K562 (cell line): ENCODE data around the gene PDE11A. TPM values are rescaled to one million over a fixed set of nuclear protein-coding genes. Genes with fewer than 3 reads are reported as not detected.

ENCODE experiments used
- CBFB ChIP-seq: sonication (generic); formaldehyde crosslinking; IDR thresholded peaks from 2 replicates; pipeline ENCODE4 v1.4.0; 2020; ENCODE audit warnings: mild to moderate bottlenecking, missing genetic modification reagents
- FOS ChIP-seq: IDR thresholded peaks from 3 replicates; pipeline ENCODE4 v1.6.1; 2011; ENCODE audit not compliant: insufficient read length; ENCODE audit errors: extremely low read depth
- FOXJ2 ChIP-seq: fragments of 200-800 bp; sonication (Bioruptor generic); IDR thresholded peaks from 2 replicates; pipeline ENCODE4 v1.6.1; 2016; ENCODE audit warnings: missing genetic modification characterization, missing compliant biosample characterization
- HDAC2 ChIP-seq: fragments of 450-650 bp; IDR thresholded peaks from 2 replicates; pipeline ENCODE4 v1.6.1; 2016; ENCODE audit warnings: mild to moderate bottlenecking
- KDM2B ChIP-seq: fragments of 250-450 bp; sonication (Bioruptor Pico); IDR thresholded peaks from 2 replicates; pipeline ENCODE4 v1.8.0; 2021; ENCODE audit warnings: mild to moderate bottlenecking, moderate library complexity
- OTX1 ChIP-seq: fragments of 450-650 bp; formaldehyde crosslinking; IDR thresholded peaks from 2 replicates; pipeline ENCODE4 v1.4.0; 2022; ENCODE audit warnings: mild to moderate bottlenecking
- PML ChIP-seq: IDR thresholded peaks from 2 replicates; pipeline ENCODE4 v1.6.1; 2012; ENCODE audit warnings: low read length, inconsistent platforms
- POLR2AphosphoS5 ChIP-seq: IDR thresholded peaks from 2 replicates; pipeline ENCODE4 v1.6.1; 2011; ENCODE audit warnings: mild to moderate bottlenecking, low read depth, low read length, moderate library complexity; ENCODE audit not compliant: control insufficient read depth, insufficient read depth
- PRMT5 ChIP-seq: sonication (generic); formaldehyde crosslinking; IDR thresholded peaks from 2 replicates; pipeline ENCODE4 v1.5.0; 2020; ENCODE audit warnings: missing genetic modification reagents
- SAFB ChIP-seq: fragments of 200-400 bp; formaldehyde crosslinking; IDR thresholded peaks from 2 replicates; pipeline ENCODE4 v1.6.1; 2017; ENCODE audit warnings: low read depth, low read length, borderline replicate concordance
- SIN3A ChIP-seq, 2 experiments: fragments of 150-350 bp in 1 of 2; IDR thresholded peaks; 2 replicates each; pipeline ENCODE4 v1.6.1; 2011 to 2016; ENCODE audit warnings: borderline replicate concordance in 2 of 2, low read depth in 2 of 2, low read length in 2 of 2, mild to moderate bottlenecking in 2 of 2, moderate library complexity in 2 of 2; ENCODE audit not compliant: control insufficient read depth in 1 of 2
- SLC30A9 ChIP-seq: fragments of 250-450 bp; sonication (Bioruptor Pico); IDR thresholded peaks from 2 replicates; pipeline ENCODE4 v1.8.0; 2022; ENCODE audit warnings: mild to moderate bottlenecking, moderate library complexity
- SPI1 ChIP-seq: IDR thresholded peaks from 2 replicates; pipeline ENCODE4 v1.6.1; 2011; ENCODE audit warnings: low read depth, low read length, control low read depth, borderline replicate concordance
- TAL1 ChIP-seq: fragments of 450-650 bp; IDR thresholded peaks from 2 replicates; pipeline ENCODE4 v1.6.1; 2016; ENCODE audit warnings: mild to moderate bottlenecking
- TARDBP ChIP-seq: fragments of 450-650 bp; IDR thresholded peaks from 2 replicates; pipeline ENCODE4 v1.6.1; 2016
- XRCC5 ChIP-seq: fragments of 200-400 bp; formaldehyde crosslinking; IDR thresholded peaks from 2 replicates; pipeline ENCODE4 v1.6.1; 2017; ENCODE audit warnings: low read depth, mild to moderate bottlenecking, low read length
- ZNF146 ChIP-seq: IDR thresholded peaks from one replicate; pipeline ENCODE4 v1.6.1; 2018; ENCODE audit warnings: missing compliant biosample characterization; ENCODE audit not compliant: unreplicated experiment
- ZNF764 ChIP-seq: fragments of 250-450 bp; sonication (Bioruptor Pico); IDR thresholded peaks from 2 replicates; pipeline ENCODE4 v1.4.0; 2020; ENCODE audit warnings: low read depth, mild to moderate bottlenecking, moderate library complexity
- polyA plus RNA-seq, 8 experiments: library from polyadenylated mRNA; depleted of rRNA in 4 of 8; stranded (reverse) in 5 of 8; unstranded in 3 of 8; fragments of >200 nt; fragmentation: Nextera tagmentation in 2 of 8; fragmentation: Illumina TruSeq in 1 of 8; extraction: Ambion mirVana in 2 of 8; extraction: Trizol in 1 of 8; gene quantifications; 2 replicates each; pipeline versions ENCODE4 v1.2.1 to v1.2.3, GENCODE V29; 2011 to 2014; ENCODE audit warnings: inconsistent platforms in 1 of 8, missing spikeins in 1 of 8
- total RNA-seq, 7 experiments: library from RNA; depleted of rRNA in 6 of 7; stranded (reverse); fragments of >200 nt in 6 of 7; fragmentation: Illumina TruSeq in 2 of 7; extraction: Trizol in 2 of 7; gene quantifications; 2 replicates each; pipeline versions ENCODE4 v1.2.1 to v1.2.3, GENCODE V29; 2011 to 2021; ENCODE audit warnings: low replicate concordance in 1 of 7
- TF ChIP-seq, protein P1 (sequence below): sonication (generic); formaldehyde crosslinking; IDR thresholded peaks from 2 replicates; pipeline ENCODE4 v1.8.0; 2023; ENCODE audit warnings: mild to moderate bottlenecking, missing genetic modification reagents
- TF ChIP-seq, protein P2 (sequence below): sonication (generic); formaldehyde crosslinking; IDR thresholded peaks from 2 replicates; pipeline ENCODE4 v1.8.0; 2022; ENCODE audit warnings: missing genetic modification reagents, mild to moderate bottlenecking, borderline replicate concordance
- TF ChIP-seq, protein P3 (sequence below): fragments of 450-650 bp; IDR thresholded peaks from 2 replicates; pipeline ENCODE4 v1.7.1; 2018; ENCODE audit warnings: mild to moderate bottlenecking, low read depth; ENCODE audit not compliant: partially characterized antibody

PDE11A gene
- total and polyA plus RNA-seq, 9 of the 15 experiments (the other 6 are each of a cell fraction or from before 2014, with no cell fraction given) = 3.2 to 22.1 (median 5.7) TPM

DNA sequence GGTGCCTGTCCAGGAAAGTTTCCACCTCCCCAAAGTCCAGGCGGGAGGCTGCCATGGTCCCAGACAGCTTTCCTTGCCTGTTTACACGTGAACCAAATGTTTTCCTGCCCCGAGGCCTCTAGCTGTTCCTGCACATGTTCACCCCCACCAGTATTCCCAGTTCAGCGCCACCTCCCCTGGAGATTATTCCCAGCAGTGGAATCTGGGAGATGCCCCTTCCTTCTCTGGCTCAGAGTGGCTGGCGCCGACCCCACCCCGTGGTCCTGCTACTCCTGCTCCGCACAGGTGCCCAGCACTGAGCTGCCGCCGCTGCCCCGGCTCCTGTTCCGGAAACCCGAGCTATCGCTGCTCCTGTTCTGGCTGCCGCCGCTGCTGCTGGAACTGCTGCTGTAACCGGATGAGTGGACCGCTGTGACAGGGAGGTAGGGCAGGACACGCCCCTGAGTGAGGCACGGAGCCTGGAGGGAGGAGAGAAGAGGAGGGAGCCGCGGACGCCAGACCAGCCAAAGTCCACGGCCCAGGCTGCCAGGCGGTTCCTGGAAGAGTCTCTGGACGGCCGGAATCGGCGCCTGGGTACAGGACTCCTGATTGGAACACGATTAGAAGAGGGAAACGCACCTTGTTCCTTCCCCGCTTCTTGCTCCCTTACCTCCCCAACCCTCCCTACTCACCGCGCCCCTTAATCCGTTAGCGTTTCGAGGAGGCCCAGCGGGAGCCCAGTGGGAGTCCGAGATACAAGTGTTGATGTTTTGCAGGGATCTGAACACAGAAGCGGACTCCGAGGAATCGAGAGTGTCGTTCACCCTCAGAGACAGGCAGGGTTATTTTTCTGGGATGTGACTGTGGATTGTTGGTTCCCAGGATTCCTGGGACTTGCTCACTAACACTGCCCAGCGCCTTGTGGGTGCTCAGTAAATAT, at the start of gene PDE11A (continued):
- TF ChIP-seq, protein P1, sequence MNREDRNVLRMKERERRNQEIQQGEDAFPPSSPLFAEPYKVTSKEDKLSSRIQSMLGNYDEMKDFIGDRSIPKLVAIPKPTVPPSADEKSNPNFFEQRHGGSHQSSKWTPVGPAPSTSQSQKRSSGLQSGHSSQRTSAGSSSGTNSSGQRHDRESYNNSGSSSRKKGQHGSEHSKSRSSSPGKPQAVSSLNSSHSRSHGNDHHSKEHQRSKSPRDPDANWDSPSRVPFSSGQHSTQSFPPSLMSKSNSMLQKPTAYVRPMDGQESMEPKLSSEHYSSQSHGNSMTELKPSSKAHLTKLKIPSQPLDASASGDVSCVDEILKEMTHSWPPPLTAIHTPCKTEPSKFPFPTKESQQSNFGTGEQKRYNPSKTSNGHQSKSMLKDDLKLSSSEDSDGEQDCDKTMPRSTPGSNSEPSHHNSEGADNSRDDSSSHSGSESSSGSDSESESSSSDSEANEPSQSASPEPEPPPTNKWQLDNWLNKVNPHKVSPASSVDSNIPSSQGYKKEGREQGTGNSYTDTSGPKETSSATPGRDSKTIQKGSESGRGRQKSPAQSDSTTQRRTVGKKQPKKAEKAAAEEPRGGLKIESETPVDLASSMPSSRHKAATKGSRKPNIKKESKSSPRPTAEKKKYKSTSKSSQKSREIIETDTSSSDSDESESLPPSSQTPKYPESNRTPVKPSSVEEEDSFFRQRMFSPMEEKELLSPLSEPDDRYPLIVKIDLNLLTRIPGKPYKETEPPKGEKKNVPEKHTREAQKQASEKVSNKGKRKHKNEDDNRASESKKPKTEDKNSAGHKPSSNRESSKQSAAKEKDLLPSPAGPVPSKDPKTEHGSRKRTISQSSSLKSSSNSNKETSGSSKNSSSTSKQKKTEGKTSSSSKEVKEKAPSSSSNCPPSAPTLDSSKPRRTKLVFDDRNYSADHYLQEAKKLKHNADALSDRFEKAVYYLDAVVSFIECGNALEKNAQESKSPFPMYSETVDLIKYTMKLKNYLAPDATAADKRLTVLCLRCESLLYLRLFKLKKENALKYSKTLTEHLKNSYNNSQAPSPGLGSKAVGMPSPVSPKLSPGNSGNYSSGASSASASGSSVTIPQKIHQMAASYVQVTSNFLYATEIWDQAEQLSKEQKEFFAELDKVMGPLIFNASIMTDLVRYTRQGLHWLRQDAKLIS = peak; percentile 65; the same call in 1 of the 2 replicates
- TF ChIP-seq TAL1 (no peak; the same call in 1 of the 2 replicates), CBFB (CRISPR knock-in tag) (no peak), XRCC5 (no peak), HDAC2 (peak; percentile 65; the same call in 1 of the 2 replicates), PRMT5 (CRISPR knock-in tag) (no peak), OTX1 (0 out of 2 replicates have a peak, but pooled peaks have one; percentile 13), TARDBP (peak; percentile 17; the same call in 1 of the 2 replicates), FOXJ2 (no peak), SAFB (no peak), ZNF764 (CRISPR knock-in tag) (no peak), ZNF146 (CRISPR knock-in tag) (no peak), SPI1 (0 out of 2 replicates have a peak, but pooled peaks have one; percentile 11), PML (peak; percentile 67; the same call in 1 of the 2 replicates), SLC30A9 (CRISPR knock-in tag) (no peak), SIN3A (IDR thresholded peaks at IDR 0.05; ENCODE audit: borderline replicate concordance in 2 of 2, control insufficient read depth in 1 of 2, low read depth in 2 of 2, low read length in 2 of 2) (peak in 1 of 2 experiments; percentile 39; a peak in 1 of 4 replicates), FOS (no peak), POLR2AphosphoS5 (peak; percentile 77; the same call in 1 of the 2 replicates), KDM2B (CRISPR knock-in tag) (no peak)
- TF ChIP-seq, protein P2, sequence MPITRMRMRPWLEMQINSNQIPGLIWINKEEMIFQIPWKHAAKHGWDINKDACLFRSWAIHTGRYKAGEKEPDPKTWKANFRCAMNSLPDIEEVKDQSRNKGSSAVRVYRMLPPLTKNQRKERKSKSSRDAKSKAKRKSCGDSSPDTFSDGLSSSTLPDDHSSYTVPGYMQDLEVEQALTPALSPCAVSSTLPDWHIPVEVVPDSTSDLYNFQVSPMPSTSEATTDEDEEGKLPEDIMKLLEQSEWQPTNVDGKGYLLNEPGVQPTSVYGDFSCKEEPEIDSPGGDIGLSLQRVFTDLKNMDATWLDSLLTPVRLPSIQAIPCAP (CRISPR knock-in tag) = no peak
- TF ChIP-seq, protein P3, sequence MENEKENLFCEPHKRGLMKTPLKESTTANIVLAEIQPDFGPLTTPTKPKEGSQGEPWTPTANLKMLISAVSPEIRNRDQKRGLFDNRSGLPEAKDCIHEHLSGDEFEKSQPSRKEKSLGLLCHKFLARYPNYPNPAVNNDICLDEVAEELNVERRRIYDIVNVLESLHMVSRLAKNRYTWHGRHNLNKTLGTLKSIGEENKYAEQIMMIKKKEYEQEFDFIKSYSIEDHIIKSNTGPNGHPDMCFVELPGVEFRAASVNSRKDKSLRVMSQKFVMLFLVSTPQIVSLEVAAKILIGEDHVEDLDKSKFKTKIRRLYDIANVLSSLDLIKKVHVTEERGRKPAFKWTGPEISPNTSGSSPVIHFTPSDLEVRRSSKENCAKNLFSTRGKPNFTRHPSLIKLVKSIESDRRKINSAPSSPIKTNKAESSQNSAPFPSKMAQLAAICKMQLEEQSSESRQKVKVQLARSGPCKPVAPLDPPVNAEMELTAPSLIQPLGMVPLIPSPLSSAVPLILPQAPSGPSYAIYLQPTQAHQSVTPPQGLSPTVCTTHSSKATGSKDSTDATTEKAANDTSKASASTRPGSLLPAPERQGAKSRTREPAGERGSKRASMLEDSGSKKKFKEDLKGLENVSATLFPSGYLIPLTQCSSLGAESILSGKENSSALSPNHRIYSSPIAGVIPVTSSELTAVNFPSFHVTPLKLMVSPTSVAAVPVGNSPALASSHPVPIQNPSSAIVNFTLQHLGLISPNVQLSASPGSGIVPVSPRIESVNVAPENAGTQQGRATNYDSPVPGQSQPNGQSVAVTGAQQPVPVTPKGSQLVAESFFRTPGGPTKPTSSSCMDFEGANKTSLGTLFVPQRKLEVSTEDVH = no peak
